SW 1271 (cell line): ENCODE results near the gene TUBB1.
A peak's percentile ranks its signal among the peaks of the same experiment; 100 is the strongest.
"Not testable (repeated sequence)": the region's sequence is repeated elsewhere in the genome, so short reads cannot be mapped to it uniquely, and the experiment has no call there.

Source experiments
- DNase-seq, 2 experiments: peaks; one replicate each; lab custom pipeline; 2025; lab: John Stamatoyannopoulos, UW

TUBB1 gene

DNA sequence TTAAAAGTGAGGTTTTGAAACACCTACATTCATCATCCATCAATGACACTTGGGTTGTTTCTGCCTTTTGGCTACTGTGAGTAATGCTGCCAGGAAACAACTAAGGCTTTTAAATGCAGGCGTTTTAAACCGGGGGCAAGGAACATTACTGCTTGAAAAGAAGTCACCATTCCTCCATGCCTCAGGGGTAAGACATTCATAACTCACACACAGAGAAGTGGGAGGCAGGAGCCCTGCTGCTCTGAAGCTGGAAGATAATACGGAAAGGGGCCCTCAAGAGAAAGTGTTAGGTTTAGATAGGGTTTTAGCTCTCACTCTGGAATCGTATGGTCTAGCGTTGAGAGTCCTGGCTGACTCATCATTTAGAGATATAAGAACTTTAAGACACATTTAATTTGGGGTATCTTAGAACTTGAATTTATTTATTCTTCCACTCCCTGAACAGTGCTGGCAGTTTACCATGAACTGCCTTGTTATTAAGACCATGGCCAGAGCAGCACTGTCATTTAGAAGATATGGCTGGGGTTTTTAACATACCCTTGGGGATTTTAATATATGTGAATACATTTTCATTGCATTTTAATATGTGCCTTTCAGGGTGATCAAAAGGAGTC is 1.8 kb downstream of the TUBB1 start:
- DNase-seq, result no peak

DNA sequence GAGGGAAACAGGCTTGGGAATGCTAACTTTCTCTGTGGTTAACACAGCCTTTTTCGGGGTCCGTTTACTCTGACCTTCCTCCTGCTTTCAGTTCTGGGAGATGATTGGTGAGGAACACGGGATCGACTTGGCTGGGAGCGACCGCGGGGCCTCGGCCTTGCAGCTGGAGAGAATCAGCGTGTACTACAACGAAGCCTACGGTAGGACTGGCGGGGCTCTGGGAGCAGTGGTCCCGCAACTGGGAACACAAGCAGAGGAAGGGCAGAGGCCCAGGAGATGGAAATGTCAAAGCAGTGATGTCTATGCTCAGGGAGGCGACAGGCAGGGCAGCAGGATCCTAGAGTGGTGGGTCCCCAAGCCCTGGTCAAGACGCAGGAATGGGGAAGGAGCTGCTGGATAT is 3.5 kb downstream of the TUBB1 start:
- DNase-seq, result no peak

DNA sequence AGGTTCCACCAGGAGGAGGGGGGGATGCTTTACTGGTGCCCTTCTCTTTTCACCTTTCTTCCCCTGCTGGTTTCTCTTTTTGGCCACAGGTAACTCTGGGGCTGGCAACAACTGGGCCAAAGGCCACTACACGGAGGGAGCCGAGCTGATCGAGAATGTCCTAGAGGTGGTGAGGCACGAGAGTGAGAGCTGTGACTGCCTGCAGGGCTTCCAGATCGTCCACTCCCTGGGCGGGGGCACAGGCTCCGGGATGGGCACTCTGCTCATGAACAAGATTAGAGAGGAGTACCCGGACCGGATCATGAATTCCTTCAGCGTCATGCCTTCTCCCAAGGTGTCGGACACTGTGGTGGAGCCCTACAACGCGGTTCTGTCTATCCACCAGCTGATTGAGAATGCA is 4.4 kb downstream of the TUBB1 start:
- no peak for DNase-seq

DNA sequence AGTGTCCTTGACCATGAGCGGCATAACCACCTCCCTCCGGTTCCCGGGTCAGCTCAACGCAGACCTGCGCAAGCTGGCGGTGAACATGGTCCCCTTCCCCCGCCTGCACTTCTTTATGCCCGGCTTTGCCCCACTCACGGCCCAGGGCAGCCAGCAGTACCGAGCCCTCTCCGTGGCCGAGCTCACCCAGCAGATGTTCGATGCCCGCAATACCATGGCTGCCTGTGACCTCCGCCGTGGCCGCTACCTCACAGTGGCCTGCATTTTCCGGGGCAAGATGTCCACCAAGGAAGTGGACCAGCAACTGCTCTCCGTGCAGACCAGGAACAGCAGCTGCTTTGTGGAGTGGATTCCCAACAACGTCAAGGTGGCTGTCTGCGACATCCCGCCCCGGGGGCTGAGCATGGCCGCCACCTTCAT is 4.9 kb downstream of the TUBB1 start:
- no peak for DNase-seq

- no peak for DNase-seq
These were observed 5.9 kb downstream of the TUBB1 start for GRCh38 chr20:59025086-59025485.

DNA sequence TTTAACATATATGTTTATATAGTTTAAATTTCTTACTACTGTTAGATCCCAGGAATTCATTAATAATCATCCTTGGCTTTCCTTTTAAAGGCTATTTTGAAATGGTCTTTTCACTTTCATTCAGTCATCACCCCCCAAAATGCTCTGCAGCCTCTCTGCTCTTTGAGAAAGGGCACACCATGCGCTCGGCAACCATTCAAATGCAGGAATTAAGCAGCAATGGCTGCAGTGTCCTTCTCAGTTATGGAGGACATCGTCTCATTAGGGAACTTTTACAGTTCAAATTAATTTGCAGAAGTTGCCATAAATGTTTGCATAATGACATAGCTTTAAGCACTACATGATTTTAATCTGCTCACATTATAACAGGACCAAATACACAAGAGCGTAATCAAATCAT is 6.3 kb downstream of the TUBB1 start:
- no peak for DNase-seq

- DNase-seq, result no peak
These were observed 7.9 kb downstream of the TUBB1 start for GRCh38 chr20:59026904-59027740.

- DNase-seq, result no peak
These were observed 8.6 kb downstream of the TUBB1 start for GRCh38 chr20:59027741-59028320.

DNA sequence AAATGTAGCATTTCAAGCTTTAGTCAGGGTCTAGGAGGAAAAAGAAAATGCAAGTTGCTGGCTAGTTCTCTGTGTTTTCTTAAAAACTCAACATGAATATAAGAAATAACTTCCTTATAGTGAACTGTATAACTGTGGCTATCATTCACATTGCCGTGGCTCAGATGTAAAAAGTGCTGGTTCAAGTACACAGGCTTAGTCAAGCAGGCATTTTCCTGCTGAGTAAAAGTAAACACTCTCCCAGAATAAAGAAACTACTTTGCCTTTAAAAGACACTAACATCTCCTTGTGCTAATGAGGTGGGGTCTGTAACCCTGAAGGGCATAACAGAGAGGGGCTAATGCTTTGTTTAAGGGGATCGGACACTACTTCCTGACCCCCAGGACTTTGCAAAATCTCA is 9.6 kb downstream of the TUBB1 start:
- DNase-seq, result no peak

GRCh38 chr20:59030911-59031563 is 11.8 kb downstream of the TUBB1 start:
- no peak for DNase-seq

- peak in 1 of 2 experiments; percentile 45 for DNase-seq
These were observed 12.4 kb downstream of the TUBB1 start for GRCh38 chr20:59031564-59032022.

DNA sequence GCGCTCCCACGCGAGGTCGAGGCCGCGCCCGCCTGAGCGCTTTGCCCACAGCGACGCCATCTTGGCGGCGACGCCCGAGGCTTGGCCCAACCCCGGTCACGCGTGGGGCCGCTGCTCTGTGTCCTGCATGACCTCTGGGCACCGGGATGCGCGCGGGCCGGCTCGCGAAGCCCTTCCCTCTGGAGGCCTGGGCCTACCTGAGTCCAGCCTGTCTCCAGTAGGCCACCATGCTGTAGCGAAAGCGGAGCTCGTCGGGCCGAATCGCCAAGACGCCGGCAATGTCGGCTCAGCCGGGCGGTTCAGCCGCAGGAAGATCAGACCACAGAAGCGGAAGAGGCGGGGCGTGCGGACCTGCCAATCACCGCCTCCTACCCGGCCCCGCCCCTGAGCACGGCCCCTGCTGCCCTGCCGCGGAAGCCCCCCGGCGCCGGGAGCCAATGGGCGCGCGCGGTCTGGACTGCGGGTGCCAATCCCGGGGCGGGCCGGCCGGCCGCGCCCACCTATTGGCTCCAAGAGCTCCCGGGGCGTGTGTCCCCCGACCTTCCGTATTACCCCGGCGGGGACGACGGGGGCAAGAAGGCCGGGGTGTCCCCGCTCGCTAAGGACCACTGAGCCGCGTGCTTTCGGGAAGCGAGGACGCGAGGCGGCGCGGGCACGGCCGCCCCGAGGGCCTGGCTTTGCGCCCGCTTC is 12.9 kb downstream of the TUBB1 start, which contains the start of gene ATP5F1E:
ATP5F1E (minus strand) TSS at position 313 of the 690 bp plus-strand sequence; CDS start at position 229, 84 bp downstream.
- DNase-seq, result peak; percentile 89 to 97

GRCh38 chr20:59032713-59033059 is 13.5 kb downstream of the TUBB1 start:
- DNase-seq, result peak; percentile 60 to 88

DNA sequence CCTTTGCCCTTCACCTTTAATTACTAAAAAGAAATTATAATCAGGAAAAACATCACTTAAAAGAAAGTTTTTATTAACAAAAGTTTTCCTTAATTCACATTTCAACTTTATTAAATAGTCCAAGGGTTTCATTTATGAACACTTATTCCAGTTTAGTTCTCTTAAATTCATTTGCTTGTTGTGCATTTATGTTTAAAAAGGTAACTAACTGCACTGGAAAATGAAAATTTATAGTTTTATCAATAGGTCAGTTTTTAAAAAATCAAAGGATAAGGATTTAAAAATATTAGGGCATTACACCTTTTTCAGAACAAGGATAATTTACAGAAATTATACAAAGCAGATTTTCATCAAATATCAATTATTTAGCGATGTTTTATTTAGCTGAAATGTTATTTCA is 13.9 kb downstream of the TUBB1 start:
- no peak for DNase-seq

DNA sequence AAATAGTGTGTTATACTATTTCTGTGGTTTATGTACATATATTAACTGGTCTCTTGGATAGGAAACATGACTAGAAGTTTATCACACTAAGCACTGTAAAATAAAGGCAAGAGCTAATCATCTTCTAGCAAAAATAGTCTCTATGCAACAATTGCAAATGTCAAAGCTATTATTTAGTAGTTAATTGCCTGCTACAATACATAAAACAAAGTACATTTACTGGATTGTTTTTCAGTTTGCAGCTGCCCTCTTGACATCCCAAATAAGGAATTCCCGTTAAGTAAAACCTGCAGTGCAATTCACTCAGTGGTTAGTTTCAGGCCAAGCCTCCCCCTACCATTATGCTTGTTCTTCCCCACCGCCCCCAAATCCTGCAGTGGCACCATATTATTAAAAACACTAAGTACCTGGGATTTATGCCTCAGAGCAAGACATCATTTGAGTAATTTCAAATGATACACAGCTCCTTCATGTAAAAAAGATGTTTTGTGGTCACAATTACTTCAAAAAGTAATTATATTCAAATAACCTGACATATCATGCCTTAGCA is 14.5 kb downstream of the TUBB1 start:
- no peak for DNase-seq

DNA sequence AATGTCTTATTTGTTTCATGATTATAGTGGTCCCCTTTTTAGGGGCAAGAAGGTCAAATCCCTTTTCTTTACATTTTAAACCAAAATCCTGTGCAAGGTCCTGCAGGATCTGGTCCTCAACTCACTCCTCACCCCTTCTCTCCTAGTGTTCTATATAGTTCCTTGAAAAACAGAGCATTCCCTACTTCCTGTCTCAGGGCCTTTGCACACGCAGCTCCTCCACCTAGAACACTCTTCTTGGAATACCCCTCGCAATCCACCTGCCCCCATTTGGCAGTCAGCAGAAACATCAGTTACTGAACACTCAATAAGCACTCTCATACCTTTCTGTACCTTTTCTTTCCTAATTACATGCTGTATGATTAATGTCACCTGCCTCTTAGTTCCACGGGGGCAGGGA is 16.2 kb downstream of the TUBB1 start:
- no peak for DNase-seq

DNA sequence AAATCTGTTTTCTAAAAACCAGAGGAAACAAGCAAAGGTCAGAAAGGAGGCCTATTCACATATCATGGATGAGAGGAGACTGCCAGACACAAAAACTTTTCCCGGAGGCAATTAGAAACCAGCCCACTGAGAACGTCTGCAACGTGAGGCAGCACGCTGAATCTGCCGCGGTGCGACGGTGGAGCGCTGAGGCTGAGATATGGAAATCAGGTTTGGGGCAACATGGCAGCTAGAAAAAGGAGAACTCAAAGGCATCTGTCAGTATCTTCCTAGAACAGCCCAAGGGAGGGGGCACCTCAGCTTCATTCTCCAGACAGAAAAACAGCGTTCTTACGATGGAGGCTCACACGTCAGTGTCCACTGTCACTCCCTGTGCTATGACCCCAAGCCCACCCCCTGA is 18.2 kb downstream of the TUBB1 start:
- DNase-seq, result no peak

DNA sequence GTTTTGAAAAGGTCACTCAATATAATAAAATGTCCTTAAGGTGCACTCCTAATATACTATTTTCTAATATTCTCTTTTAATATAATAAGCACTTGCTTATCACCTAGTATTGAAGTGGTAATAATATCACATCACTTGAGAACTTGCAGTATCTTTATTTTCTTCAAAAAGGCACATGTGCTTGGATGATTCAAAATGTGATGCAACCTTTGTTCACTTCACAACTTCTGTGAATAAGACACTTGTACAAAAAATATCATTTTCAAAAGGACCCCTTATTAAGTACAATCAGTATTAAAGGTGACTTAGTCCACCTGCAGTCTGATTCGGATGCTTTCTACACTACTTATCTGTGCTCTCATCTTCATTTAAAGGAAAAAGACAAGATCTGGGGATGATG is 20.0 kb downstream of the TUBB1 start:
- DNase-seq, result no peak

- DNase-seq, result no peak
These were observed 21.4 kb downstream of the TUBB1 start for GRCh38 chr20:59040667-59041066.

DNA sequence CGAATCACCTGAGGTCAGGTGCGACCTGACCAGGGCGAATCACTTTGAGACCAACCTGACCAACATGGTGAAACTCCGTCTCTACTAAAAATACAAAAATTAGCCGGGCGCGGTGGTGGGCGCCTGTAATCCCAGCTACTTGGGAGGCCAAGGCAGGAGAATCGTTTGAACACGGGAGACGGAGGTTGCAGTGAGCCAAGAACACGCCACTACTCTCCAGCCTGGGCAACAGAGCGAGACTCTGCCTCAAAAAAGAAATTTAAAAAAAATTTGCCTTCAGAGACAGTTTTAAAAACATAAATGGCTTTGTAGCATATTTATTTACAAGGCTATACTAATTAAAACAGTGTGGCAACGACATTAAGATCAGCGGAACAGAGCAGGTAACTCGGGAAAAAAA is 22.3 kb downstream of the TUBB1 start:
- DNase-seq, result not testable (repeated sequence)

- peak; percentile 42 to 44 for DNase-seq
These were observed 23.0 kb downstream of the TUBB1 start, which contains the start of gene PRELID3B for GRCh38 chr20:59042151-59042795. TSS of gene PRELID3B (minus strand) at chr20:59042786. CDS start at chr20:59042730, 56 bp downstream.
